SK-N-MC (cell line): ENCODE data around the gene C15orf61.

Experiments used
- DNase-seq: peaks from one replicate; pipeline ENCODE4 v3.0.0-alpha.2; 2011; ENCODE audit warnings: low read depth, low spot score
- H3K27ac ChIP-seq: fragments of 200-600 bp; sonication (generic); 2 replicates; pipeline ENCODE4 v1.5.1; 2016; ENCODE audit warnings: mixed run types
- H3K36me3 ChIP-seq: fragments of 200-600 bp; sonication (generic); 2 replicates; pipeline ENCODE4 v1.6.1; 2017; ENCODE audit warnings: antibody characterized with exemption, low read length, mixed read lengths; ENCODE audit not compliant: insufficient read depth
- H3K4me3 ChIP-seq: fragments of 200-600 bp; sonication (generic); 2 replicates; pipeline ENCODE4 v1.5.1; 2016
- H3K9ac ChIP-seq: fragments of 200-600 bp; sonication (generic); 2 replicates; pipeline ENCODE4 v1.8.0; 2017; ENCODE audit warnings: mixed run types, mixed read lengths; ENCODE audit not compliant: insufficient read length
- H3K9me3 ChIP-seq: fragments of 200-600 bp; sonication (generic); 2 replicates; pipeline ENCODE4 v1.6.1; 2017; ENCODE audit warnings: low read depth, mild to moderate bottlenecking, antibody characterized with exemption, low read length, moderate library complexity, mixed read lengths
- EZH2 ChIP-seq: fragments of 200-600 bp; sonication (generic); IDR thresholded peaks from one replicate; pipeline ENCODE4 v1.6.1; 2017; ENCODE audit warnings: antibody characterized with exemption
- FOXP2 ChIP-seq: optimal IDR thresholded peaks from 2 replicates; pipeline ENCODE3; 2011; ENCODE audit warnings: mild to moderate bottlenecking, moderate library complexity; ENCODE audit not compliant: insufficient read depth; ENCODE audit errors: extremely low read length, control extremely low read depth
- POLR2AphosphoS5 ChIP-seq: IDR thresholded peaks from 2 replicates; pipeline ENCODE4 v1.6.1; 2012; ENCODE audit warnings: mild to moderate bottlenecking, low read depth, low read length, borderline replicate concordance

Gene C15orf61

DNA sequence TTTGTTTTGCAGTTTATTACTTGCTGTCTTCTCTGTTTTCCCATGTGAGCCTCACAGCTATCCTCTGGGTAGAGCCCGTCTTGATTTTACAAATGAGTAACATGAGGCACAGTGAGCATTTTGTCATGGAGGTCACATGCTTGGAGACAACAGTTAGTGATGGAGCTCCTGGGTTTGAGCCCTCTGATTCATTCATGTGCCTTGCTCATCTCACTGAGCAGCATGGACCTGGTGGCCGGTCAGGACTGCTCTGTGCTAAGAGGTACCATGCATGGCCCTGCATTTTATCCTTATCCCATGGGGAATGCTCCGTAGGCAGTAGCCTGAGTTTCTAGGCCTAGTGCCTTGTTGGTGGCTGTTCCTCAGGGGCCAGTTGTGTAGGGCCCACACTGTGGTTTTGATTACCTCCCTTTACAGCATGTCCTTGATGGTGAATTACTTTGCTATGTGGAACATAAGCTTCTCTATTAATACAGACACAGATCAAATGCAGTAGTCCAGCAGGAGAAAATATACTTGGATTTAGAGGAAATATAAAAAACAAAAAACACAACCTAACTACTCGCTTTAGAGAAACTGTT is 57.2 kb downstream of the C15orf61 start:
- DNase-seq: no peak
- H3K27ac ChIP-seq: no peak overlapping the region
- TF ChIP-seq EZH2 (no peak), POLR2AphosphoS5 (no peak), FOXP2 (no peak)
- no peak overlapping the region for H3K4me3 ChIP-seq
- H3K9ac ChIP-seq: no peak overlapping the region
- no peaks in the 10 kb centered on the region for H3K36me3 ChIP-seq
- H3K9me3 ChIP-seq: no peaks in the 10 kb centered on the region

DNA sequence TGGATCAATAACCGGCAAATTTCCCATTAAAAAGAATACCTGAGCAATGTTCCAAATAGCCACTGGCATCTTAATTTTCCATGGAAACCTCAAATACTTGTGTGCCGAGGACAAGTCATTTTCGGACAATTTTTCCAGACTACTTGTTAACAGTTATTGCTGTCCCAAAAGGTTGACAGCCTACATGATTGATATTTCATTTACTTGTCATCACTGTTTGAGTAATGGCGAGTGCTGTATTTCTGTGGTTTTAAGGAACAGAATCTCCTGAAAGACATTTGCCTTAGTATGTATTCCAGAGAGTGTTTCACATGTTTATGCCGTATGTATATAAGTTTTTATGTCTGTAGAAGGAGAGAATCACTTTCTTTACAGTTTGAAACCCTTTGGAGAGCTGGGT is 58.2 kb downstream of the C15orf61 start:
- Histone ChIP-seq H3K36me3 (no peaks in the 10 kb centered on the region), H3K9ac (no peak overlapping the region), H3K27ac (no peak overlapping the region), H3K4me3 (no peak overlapping the region), H3K9me3 (no peaks in the 10 kb centered on the region)
- DNase-seq: no peak
- TF ChIP-seq POLR2AphosphoS5: no peak
- no peak for TF ChIP-seq FOXP2
- TF ChIP-seq EZH2: no peak
